Stimulated activated CD8-positive, alpha-beta memory T cell treated with anti-CD3 and anti-CD28 coated beads, Interleukin-15, amount 100 ng/mL, for 24 hours (primary cell): ENCODE data around the gene PTP4A2.
"Not testable (repeated sequence)": the region's sequence is repeated elsewhere in the genome, so short reads cannot be mapped to it uniquely, and the experiment has no call there.

Experiments used
- DNase-seq: peaks from one replicate; pipeline ENCODE4 v3.0.0-alpha.2; 2020; ENCODE audit warnings: low read depth

The PTP4A2 gene

DNA sequence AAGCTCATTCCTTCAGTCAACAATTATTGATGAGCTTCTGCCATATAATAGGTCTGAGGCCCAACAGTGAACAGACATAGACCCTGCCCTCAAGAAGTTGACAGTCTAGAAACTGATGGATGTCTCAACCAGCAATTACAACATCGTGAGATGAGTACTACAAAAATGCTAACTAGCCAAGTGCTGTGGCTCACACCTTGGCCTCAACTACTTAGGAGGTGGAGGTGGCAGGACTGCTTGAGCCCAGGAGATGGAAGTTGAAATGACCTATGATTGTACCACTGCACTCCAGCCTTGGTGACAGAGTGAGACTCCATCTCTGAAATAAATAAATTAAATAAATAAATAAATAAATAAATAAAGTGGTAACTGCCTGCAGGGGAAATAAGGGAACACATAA is 11.7 kb upstream of the PTP4A2 start:
- no peak for DNase-seq

DNA sequence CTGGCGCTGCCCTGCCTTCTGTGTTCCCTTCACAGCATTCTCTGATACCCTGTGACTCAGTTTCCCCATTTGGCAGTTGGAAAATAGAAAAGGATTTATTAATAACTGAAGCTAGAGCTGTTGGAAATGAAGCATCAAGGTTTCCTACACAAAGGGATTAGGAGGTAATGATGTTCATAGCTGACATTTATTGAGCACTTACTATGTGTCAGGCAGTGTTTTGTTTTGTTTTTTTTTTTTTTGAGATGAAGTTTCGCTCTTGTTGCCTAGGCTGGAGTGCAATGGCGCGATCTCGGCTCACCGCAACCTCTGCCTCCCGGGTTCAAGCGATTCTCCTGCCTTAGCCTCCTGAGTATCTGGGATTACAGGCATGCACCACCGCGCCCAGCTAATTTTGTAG is 7.5 kb upstream of the PTP4A2 start:
- not testable (repeated sequence) for DNase-seq

DNA sequence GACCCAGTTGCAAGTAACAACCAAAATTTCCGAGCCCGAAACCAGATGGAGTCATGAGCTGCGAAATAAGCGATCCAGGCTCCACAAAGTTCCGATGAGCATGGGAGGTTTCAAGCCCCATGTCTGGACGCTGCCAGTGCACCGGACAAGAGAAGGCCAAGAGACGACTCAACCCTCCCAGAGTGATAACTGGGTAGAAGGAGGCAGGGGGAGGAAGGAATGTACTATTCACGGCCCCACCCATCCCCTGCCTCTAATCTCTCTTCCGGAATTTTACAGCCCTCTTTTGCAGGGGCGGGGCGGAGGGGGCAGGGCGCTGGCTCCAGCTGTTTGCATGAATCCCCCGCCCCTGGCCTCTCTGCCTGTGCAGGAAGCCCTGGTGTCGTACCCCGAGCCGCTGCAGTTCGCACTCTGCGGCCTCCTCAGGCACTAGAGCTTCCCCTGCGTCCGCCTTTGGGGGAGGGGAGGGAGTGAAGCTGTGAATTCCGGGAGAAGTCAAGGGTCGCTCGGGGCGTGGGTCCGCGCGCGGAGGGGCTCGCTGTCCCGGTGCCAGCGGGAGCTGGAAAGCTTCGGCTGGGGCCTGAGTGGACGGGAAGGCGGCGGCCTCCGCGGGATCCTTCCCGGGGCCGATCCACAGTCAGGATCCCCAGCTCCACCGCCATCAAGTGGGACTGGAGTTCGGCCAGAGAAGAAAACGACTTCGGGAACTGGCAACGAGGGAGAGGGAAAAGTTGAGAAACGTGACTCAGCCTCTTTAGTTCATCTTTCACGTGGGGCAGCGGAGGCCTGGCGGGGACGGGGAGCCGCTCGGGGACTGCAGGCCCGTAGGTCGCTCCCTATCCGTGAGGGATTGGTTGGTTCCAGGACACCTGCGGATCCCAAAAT is 6.3 kb upstream of the PTP4A2 start:
- no peak for DNase-seq

DNA sequence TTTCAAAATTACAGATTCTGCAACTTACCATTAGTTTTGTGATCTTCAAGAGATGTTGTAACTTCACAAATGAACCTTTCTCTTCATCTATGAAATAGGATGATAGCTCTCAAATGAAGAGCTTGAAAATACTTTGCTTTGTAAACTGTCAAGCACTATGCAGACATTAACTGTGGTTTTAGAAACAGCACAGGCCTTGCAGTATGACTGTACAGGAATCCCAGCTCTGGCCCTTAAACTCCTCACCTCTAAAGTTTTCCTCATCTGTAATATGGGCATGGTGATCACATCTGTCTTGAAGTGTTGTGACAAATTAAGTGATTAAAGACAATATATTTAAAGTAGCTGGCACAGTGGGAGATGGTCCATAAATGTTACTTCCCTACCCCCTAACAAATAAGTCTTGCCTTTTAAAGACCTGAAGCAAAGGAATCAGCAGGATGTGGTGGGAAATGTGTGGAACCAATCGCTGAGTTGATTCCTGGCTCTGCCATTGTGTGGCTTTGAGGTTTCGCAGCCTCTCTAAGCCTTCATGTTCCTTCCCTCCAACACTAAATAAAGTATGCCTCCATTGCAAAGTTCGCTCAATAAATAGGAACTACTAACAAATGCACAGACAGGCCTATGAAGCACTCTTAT is 5.5 kb upstream of the PTP4A2 start:
- DNase-seq: no peak

DNA sequence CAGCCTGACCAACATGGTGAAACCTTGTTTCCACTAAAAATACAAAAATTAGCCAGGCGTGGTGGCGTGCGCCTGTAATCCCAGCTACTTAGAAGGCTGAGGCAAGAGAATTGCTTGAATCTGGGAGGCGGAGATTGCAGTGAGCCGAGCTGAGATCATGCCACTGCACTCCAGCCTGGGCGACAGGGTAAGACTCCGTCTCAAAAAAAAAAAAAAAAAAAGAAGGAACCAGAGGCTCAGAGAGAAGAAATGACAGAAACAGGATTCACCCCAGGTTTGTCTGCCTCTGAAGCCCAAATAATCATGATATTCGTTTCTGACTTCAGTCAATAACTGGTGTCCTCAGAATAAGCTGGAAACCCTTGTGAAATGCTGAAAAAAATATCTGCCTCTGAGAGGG is 3.9 kb upstream of the PTP4A2 start:
- DNase-seq: not testable (repeated sequence)

- DNase-seq: no peak
Measured at GRCh38 chr1:31939484-31940329, 1.5 kb upstream of the PTP4A2 start.

GRCh38 chr1:31937300-31938183 is 626 bp downstream of the PTP4A2 start:
- DNase-seq: peak; percentile 59

GRCh38 chr1:31936981-31937299 is 1.2 kb downstream of the PTP4A2 start:
- DNase-seq: no peak

DNA sequence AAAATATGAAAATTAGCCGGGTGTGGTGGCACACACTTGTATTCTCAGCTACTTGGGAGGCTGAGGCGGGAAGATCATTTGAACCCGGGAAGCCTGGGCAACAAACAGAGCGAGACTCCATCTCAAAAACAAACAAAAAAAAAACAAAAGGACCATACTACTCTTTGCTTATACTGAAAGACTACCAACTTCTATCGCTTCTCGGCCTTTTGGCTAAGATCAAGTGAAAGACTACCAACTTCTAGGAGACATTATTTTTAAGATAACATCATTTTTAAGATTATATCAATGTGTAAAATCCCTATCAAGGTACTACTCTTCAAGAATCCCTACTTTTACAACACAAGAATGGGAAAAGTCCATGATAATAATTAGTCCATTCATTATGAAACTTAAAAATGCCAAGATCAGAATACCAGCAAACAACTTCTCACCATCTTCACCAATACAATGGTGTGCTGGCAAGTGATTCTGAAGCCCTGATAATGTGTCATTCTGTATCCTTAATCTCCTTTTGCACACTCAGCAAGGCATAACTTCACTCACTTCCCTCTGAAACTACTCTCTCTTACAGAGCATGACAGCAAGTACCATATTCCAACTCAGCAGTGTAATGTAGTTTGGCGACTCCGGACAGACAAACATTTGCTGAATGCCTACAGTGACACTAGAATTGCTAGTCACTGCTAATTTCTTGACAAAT is 1.7 kb downstream of the PTP4A2 start:
- no peak for DNase-seq

- DNase-seq: no peak
Measured at GRCh38 chr1:31934706-31935629, 3.2 kb downstream of the PTP4A2 start.

DNA sequence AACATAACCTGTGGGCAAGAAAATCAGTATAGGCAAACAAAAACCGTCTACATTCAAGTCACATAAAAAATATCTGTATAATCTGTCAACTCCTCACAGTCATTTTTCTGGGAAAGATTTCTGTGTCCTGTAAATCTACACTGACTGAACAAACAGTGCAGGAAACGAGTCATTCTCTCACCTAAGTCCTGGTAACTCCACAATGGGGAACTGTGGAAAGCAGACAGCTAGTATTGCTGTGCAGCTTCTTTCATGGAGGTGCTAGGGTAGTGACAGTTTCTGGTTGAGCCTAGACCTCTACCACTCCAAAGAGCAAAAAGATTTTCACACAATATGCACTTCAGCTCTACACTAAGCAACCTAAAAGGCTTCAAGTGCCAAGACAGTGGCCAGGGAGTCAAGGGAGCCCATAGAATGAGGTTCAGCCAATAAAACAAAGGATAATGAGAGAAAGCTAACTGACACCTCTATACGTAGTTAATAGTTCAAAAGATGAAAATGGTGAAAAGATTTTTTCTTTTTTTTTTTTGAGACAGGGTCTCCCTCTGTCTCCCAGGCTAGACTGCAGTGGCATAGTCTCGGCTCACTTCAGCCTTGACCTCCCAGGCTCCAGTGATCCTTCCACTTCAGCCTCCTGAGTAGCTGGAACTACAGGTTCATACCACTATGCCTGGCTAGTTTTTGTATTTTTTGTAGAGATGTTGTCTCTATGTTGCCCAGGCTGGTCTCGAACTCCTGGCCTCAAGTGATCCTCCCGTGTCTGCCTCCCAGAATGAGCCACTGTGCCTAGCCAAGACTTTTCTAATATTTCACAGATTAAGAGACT is 5.5 kb downstream of the PTP4A2 start:
- DNase-seq: no peak

DNA sequence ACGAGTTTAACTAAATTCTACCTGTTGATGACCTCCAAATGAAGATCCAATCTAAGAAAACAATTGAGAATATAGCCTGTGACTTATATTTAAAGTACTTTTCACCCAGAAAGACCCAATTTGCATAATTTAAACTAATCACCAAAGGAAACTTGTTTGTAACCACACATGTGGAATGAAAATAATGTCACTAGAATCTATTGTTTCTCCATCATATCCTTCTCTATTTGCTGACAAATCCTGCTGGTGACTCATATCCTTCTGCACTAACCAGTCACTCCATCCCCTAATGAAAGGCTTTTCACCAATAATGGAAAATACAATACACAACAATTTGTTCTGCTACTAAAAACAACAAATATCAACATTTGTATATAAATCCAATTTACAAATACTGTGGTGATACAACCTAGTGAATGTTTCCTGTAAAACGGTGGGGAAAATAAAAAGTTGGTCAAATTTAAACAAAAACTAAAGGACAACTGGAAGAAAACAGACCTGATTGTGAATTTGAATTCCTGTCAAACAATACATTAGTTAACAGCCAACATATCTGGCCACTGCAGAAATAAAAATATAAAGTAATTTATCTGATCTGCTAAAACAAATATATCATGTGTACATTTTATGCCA is 6.5 kb downstream of the PTP4A2 start:
- DNase-seq: no peak

DNA sequence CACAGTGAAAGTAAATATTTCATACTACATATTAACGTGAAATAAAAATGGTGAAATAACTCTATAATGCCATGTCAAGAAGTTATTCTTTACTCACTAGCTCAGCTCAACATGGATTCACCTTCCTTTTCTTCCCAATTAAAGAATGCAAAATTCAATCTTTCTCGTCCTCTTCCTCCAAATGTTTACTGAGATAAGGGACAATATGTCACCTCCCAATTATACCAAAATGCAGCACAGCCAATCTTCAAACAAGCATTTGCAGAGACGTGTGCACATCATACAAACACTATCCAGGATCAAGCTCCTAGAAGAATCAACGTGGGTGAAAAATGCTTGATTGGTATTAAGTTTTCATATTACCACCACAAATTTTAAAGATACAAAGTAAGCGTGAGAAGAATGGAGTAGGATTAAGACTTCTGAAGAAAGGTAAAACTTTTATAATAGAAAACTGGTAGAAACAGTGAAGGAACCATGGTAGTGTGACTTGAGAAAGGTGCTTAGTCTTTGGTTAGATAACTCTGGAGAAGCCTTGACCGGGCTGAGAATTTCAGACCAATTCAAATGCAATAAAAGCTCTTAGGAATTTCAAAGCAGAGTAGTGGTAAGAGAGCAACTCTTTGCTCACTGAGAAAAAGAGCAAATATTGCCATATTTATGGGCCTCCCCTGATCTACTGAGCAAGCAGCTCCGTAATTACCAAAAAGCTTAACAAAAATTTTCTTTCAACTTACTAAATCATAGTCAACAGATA is 7.2 kb downstream of the PTP4A2 start:
- no peak for DNase-seq

- DNase-seq: no peak
Measured at GRCh38 chr1:31927661-31927980, 10.5 kb downstream of the PTP4A2 start.

GRCh38 chr1:31926853-31927660 is 11.1 kb downstream of the PTP4A2 start:
- DNase-seq: no peak

DNA sequence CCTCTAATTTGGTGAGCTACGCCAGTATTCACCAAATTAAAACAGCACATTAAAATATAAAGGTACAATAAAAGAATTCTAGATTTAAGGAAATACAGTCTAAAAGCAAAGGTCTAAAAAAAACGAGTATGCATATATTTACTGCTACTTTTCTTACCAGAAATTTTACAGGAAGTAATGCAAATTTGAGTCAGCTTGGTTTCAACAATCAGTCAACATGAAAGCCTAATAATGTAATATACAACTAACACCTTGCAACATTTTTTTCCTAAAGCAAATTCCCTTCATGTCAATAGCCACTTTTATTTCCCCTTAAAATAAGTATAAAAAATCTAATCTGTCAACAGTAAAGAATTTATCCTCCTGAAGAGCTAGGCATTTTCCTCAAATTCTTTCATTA is 11.9 kb downstream of the PTP4A2 start:
- DNase-seq: no peak

DNA sequence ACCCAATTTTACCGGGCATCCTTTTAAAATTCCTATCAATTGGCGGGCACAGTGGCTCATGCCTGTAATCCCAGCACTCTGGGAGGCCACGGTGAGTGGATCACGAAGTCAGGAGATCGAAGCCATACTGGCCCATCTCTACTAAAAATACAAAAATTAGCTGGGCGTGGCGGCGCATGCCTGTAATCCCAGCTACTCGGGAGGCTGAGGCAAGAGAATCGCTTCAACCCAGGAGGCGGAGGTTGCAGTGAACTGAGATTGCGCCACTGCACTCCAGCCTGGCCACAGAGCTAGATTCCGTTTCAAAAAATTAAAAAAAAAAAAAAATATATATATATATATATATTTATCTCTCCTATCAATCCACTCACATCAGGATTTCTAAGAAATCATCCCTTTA is 12.3 kb downstream of the PTP4A2 start:
- not testable (repeated sequence) for DNase-seq
